AML-193 (cell line): Measurements from ENCODE around the gene ADAMTS14.

Source experiments
- DNase-seq, 2 experiments: peaks; one replicate each; lab custom pipeline; 2025; lab: John Stamatoyannopoulos, UW

ADAMTS14 gene

DNA sequence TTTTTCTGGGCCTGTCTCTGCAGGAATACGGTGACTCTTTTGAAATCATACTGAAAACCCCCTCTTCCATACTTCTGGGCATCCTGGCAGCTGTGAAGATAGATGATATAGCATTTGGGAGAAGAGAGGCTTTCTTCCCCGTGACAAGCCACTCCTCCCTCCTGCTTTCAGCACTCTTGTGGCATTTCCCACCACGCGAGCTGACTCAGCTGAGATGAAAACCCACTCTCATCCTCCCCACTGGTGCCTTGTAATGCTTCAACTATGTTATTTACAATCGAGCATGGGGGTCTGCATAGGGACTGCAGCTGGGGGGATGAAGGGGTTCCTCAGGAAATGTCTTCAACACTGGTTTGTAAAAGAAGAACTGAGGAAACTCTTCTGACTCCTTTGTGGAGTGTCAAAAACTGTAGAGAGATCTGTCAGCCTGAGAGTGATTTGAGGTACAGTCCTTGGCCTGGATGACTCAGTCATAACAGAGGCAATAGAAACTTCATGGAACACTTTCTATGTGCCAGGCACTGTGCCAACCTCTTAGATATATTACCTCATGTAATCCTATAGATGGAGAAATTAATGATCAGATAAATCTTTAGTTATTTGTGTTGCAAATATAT, 114.6 kb downstream of the ADAMTS14 start:
- no peak for DNase-seq

DNA sequence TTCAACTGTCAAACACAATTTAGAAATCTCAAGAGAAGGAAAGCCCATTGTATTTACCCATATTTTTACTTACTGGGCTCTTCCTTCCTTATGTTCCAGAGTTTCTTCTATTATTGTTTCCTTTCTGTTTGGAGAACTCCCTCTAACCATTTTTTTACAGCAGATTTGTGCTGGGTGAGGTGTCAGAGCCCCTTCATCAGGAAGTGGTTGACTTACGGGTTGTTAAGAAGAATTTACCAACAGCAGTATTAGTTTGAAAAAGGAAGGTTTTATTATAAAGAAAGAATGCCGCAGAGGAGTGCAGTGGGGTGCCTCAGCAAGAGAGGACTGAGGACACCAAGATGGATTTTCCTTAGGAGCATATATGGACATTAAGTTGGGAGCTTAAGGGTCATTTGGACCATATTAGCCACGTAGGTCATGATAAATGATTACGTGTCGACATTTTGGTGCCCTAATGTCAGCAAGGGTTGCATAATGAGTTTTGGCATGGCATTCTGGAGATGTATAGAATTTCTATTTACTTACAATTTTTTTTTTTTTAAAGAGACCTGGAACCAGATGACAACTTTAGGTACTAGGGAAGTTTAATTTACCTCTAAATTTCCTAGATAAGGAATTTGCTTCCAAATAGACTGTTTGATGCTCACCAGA, 119.2 kb downstream of the ADAMTS14 start:
- DNase-seq = no peak

DNA sequence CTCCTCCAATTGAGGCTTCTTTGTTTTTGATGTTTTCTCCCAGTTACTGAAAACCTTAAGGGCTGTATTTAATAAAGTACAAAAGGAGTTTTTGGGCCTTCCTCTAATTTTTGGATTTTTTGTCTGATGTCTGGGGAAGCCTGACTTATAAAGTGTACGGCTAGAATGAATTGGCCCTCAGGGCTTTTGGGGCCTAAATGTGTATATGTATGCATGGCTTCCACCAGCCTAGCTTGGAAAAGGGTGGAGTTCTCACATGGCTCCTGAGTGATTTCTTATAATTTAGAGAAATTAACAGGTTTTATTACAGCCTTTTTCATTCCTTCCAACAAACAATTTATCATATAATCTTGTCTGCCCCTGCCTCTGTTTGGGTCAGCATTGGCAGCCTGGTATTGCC, 123.3 kb downstream of the ADAMTS14 start:
- DNase-seq = no peak

DNA sequence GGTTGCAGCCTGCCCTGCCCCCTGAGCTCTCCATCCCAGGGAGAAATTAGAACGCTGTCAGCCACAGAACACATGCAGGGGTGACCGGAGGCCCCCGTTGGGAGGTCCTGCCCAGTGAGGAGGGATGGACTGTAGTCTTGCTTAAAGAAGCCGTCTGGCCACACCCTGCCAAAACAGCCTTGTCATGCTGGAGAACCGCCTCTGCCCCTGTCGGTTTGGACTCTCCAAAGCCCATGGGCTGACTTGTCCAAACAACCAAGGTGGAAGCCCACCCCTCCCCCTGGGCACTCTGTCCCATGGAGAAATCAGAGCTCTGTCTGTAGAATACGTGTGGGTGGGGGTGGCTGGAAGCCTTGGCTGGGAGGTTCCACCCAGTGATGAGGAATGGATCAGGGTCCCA, 125.5 kb downstream of the ADAMTS14 start:
- DNase-seq = no peak

DNA sequence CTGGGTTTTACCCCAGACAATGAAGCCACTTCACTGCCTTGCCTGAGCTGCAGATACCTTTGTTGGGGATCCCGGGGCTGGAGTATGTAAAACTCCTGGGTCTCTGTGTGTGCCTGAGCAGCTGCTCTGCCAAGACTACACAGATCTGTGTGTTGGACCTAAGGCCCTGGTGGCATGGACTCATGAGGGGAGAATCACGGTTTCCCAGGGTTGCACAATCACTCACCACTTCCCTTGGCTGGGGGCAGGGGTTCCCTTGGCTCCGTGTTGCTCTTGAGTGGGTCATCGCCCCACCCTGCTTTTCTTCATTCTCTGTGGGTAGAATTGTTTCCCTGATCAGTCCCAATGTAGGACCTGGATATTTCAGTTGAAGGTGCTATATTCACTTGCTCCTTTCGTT, 126.8 kb downstream of the ADAMTS14 start:
- no peak for DNase-seq

DNA sequence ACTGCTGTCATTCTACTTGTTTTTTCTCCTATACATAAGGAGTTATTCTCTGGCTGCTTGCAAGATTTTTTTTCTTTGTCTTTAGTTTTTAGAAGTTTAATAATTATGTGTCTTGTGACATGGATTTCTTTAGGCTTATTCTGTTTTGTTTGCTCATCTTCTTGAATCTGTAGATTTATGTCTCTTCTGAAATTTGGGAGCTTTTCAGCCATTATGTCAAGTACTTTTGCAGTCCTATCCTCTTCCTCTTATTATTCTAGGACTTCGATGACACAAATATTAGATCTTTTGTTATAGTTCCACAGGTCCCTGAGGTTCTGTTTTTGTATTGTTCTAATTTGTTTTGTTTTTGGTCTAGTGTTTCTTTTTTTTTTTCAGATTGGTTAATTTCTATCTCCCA, 129.5 kb downstream of the ADAMTS14 start:
- no peak for DNase-seq

DNA sequence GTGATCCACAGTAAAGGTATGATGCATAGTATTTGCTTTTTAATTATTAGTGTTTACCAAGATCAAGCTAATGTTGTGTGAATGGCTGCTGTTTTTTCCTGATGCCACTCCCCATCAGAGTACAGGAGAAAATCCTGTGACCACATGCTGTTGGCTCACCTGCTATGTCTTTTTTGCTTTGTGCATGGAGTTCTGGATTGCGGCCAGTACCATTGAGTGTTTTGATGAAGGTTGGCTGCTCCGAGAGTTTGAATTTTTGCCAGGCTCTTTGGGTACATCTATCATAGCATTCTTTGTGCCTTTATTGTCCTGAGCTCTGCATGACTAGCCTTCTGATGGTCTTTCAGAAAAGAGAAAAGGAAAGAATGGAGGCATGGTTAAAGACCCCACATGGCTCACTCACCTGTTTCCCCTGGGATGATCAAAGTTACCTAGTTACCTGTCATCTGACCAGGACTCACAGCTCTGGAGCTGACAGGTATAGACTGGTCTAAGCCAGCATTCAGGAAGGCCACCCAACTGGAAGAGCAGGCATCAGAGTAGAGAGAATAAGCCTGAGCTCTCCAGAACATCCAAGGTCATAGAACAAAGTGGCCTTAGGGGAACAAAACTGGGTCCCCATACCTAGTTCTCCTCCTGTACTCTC, 131.6 kb downstream of the ADAMTS14 start:
- no peak for DNase-seq

DNA sequence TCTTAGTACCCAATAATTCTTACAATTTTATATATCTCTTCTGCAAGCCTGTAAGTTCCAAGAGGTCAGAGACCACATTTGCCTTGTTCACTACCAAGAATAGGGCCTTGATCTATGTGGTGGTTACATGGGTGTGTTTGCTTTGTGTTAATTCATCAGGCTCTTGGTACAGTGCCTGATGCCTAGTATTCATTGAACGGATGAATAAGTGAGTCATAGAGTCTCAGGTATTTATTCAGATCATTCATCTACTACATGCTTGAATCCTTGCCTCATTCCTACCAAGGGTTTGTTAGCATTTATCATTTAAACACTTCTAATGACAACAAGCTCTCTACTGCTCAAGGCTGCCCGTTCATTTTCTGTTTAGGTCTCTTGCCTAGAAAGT, 132.1 kb downstream of the ADAMTS14 start:
- DNase-seq = no peak

DNA sequence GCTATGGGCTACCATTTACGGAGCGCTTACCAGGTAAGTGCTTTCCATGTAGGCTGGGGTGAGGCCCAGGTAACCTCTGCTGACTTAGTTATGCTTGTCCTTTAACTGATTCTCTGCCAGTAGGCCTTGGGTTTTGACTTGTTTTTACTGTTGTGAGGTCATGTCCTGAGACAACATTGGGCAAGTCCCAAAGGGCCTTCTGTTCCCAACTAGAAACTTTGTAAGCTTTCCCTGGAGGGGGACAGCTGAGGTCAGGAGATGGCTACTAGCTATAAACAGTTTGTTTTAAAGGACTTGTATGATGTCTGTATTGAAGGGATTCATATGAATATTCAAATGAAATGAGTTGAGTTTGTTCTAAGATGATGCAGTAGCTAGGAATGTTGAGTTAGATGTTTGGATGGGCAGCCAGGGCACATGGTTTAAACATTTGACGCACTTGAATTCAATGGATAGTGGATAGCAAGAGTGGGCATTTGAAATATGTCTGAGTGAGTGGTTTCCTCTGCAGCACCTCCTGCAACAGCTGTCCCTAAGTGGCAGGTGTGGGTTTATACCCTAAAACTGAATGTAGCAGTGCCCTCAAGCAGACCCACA, 133.4 kb downstream of the ADAMTS14 start:
- no peak for DNase-seq

DNA sequence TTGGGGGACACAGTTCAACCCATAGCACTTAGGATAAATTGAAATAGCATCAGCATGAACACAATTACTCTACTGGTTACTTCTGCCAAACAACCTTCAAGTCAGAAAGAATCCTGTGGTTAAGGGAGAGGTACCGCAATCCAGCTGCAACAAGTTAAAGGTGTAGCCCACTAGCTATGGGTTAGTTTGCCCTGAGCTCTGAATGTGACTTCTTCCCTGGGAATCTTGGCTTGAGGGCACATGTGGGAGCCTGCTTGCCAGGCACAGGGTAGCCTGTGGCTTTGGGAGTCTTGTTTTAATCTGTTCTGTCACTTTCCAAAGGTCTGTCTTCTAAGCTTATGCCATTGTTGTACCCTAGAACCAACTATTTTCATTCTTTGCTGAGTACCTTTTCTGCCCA, 134.5 kb downstream of the ADAMTS14 start:
- no peak for DNase-seq

DNA sequence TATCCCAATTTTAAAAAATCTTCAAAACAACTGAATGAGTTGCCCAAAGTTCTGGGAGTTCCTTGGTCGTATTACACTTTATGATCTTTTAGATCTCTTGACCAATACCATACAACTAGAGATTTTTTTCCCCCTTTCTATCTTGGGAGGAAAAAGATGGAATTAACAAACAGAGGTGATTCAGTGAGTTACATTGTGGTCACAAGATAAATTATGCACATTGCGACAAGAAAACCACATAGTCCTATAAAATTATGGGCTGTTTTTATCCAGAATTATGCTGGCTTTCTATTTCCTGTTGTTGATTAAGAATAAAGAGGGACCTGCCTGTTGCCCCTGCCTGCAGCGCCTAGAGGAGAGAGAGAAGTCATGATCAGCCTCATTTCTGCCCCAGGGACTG, 135.2 kb downstream of the ADAMTS14 start:
- DNase-seq = no peak

DNA sequence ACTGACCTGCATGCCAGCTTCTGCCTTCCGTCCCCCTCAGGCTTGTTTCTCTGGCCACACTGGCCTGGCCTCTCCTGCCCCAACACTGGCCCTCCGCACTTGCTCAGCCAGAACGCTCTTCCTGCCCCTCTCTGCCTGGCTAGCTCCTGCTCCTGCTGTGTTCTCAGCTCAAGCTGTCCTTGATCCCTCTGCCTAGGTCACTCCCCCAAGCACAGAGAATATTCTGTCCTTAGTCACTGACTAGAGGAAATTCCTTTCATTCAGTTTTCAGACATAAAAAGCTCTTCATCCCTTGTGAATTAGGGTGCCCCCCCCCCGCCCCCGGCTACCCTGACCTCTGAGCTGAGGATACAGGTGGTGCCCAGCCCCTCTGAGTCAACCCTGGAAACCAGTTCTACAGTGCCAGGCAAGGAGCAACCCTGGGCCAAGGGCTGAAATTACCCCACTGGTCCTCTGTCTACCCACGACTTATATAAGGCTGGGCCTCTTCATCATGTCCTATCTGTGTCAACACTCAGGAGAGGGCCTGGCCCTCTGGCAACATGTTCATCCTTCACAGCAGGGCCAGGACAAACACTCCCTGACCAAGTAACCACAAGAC, 136.8 kb downstream of the ADAMTS14 start:
- no peak for DNase-seq

DNA sequence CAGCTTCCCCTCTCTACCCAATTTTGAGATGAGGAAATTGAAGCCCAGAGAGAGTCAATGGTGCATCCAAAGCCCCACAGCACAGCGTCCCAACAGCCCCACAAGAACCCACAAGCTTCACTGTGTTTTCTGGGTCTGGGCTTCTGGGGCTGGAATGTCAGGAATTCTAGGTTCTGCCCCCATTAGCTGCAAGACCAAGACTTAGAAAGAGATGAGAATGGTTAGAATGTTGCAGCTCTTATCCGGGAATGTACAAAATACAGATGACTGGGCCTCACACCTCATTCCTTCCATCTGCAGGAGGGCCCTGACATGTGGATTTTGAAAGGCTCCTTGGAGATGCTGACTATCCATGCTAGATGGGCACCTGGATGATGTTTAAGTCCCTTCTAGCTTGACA, 137.4 kb downstream of the ADAMTS14 start:
- DNase-seq = no peak

DNA sequence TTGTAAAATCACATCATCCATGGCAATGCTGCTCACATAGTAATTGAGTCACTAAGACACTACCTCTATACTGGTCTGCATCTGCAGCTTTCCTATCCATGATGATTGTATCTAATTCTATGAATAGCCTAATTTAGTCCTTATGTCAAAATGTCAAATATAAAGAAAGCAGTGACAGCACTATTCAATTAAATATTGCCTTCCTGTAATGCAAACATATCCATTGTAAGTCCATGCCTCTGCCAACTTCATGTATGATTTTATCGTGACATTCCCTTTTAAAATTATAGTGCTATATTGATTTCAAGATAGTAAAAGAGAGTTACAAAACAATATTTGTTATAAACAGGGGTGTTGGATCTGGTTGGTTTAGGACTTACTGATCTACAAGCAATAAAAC, 138.7 kb downstream of the ADAMTS14 start:
- no peak for DNase-seq

DNA sequence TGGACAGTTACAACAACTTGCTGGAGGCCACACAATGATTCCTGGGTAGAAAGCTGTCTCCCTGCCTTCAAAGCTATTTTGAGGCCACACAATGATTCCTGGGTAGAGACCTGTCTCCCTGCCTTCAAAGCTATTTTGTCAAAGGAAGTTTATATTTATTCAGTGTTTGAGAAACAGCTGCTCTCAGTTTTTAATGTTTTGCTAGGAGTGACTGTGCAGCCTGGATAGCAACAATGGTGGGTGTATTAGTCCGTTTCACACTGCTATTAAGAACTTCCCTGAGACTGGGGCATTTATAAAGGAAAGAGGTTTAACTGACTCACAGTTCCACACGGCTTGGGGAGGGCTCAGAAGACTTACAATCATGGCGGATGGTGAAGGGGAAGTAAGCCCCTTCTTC, 139.6 kb downstream of the ADAMTS14 start:
- DNase-seq = no peak
